WTC11 (cell line): ENCODE data around the gene AIF1. TPM values are rescaled to one million over a fixed set of nuclear protein-coding genes. Genes with fewer than 3 reads are reported as not detected.

Experiments used
- ATAC-seq: fragments of 200-7000 bp; cut with Tn5 transposase; 2 replicates; pipeline ENCODE4 v1.10.0; 2021; ENCODE audit warnings: mild to moderate bottlenecking, moderate library complexity
- CTCF ChIA-PET: fragments of 300-600 bp; sonication (Branson Sonifier 250); formaldehyde crosslinking; loops from one replicate; lab custom pipeline; 2021; ENCODE audit warnings: antibody characterized with exemption; lab: Charles Lee
- POLR2A ChIA-PET: fragments of 350-600 bp; sonication (Branson Sonifier 250); formaldehyde crosslinking; loops from one replicate; lab custom pipeline; 2021; ENCODE audit warnings: antibody characterized with exemption; lab: Charles Lee
- DNase-seq: peaks from one replicate; pipeline ENCODE4 v3.0.0; 2021; ENCODE audit warnings: low spot score
- H3K27ac Mint-ChIP-seq: 2 replicates; pipeline ENCODE4 v1.8.0; 2021; ENCODE audit warnings: mixed read lengths
- H3K27me3 Mint-ChIP-seq: 2 replicates; pipeline ENCODE4 v1.8.0; 2021; ENCODE audit warnings: low read depth, mild to moderate bottlenecking, moderate library complexity, mixed read lengths
- H3K36me3 Mint-ChIP-seq: 2 replicates; pipeline ENCODE4 v1.8.0; 2021; ENCODE audit warnings: mixed read lengths
- H3K4me1 Mint-ChIP-seq: 2 replicates; pipeline ENCODE4 v1.8.0; 2022; ENCODE audit warnings: mixed read lengths
- H3K4me3 Mint-ChIP-seq: 2 replicates; pipeline ENCODE4 v1.8.0; 2021; ENCODE audit warnings: mild to moderate bottlenecking, moderate library complexity, mixed read lengths
- H3K9me3 Mint-ChIP-seq: 2 replicates; pipeline ENCODE4 v1.8.0; 2021; ENCODE audit warnings: mixed read lengths
- ATF3 ChIP-seq: sonication (generic); formaldehyde crosslinking; conservative IDR thresholded peaks from 2 replicates; pipeline ENCODE4 v1.8.1; 2022; ENCODE audit warnings: mild to moderate bottlenecking, missing genetic modification reagents
- EMX1 ChIP-seq: fragments of 250-450 bp; sonication (Bioruptor Pico); IDR thresholded peaks from 2 replicates; pipeline ENCODE4 v1.8.0; 2021; ENCODE audit warnings: mild to moderate bottlenecking
- GRHL2 ChIP-seq: fragments of 250-450 bp; sonication (Bioruptor Pico); IDR thresholded peaks from 2 replicates; pipeline ENCODE4 v1.8.0; 2022; ENCODE audit warnings: mild to moderate bottlenecking, moderate library complexity; ENCODE audit not compliant: insufficient replicate concordance, severe bottlenecking
- IRF1 ChIP-seq: sonication (generic); formaldehyde crosslinking; IDR thresholded peaks from 2 replicates; pipeline ENCODE4 v1.8.0; 2023; ENCODE audit warnings: missing genetic modification reagents
- JUN ChIP-seq: sonication (generic); formaldehyde crosslinking; IDR thresholded peaks from 2 replicates; pipeline ENCODE4 v1.8.0; 2023; ENCODE audit warnings: mild to moderate bottlenecking, missing genetic modification reagents
- MLX ChIP-seq: sonication (generic); formaldehyde crosslinking; IDR thresholded peaks from 2 replicates; pipeline ENCODE4 v1.8.1; 2023; ENCODE audit warnings: mild to moderate bottlenecking, missing genetic modification reagents, moderate library complexity
- MXD4 ChIP-seq: fragments of 250-450 bp; sonication (Bioruptor Pico); IDR thresholded peaks from 2 replicates; pipeline ENCODE4 v1.8.0; 2021; ENCODE audit warnings: mild to moderate bottlenecking, moderate library complexity, borderline replicate concordance
- NFYB ChIP-seq: sonication (generic); formaldehyde crosslinking; conservative IDR thresholded peaks from 2 replicates; pipeline ENCODE4 v1.8.0; 2022; ENCODE audit warnings: low read depth, missing genetic modification reagents
- RELA ChIP-seq: sonication (generic); formaldehyde crosslinking; IDR thresholded peaks from 2 replicates; pipeline ENCODE4 v1.8.1; 2022; ENCODE audit warnings: missing genetic modification reagents, mild to moderate bottlenecking, borderline replicate concordance
- SMAD4 ChIP-seq: sonication (generic); formaldehyde crosslinking; IDR thresholded peaks from 2 replicates; pipeline ENCODE4 v1.8.0; 2022; ENCODE audit warnings: mild to moderate bottlenecking, missing genetic modification reagents
- STAT6 ChIP-seq: sonication (generic); formaldehyde crosslinking; conservative IDR thresholded peaks from 2 replicates; pipeline ENCODE4 v1.8.1; 2023; ENCODE audit warnings: mild to moderate bottlenecking, low read depth, missing genetic modification reagents, moderate library complexity
- TCF7 ChIP-seq: sonication (generic); formaldehyde crosslinking; IDR thresholded peaks from 2 replicates; pipeline ENCODE4 v1.8.0; 2022; ENCODE audit warnings: mild to moderate bottlenecking, low read depth, missing genetic modification reagents, moderate library complexity
- TP53 ChIP-seq: sonication (generic); formaldehyde crosslinking; IDR thresholded peaks from 2 replicates; pipeline ENCODE4 v1.8.1; 2023; ENCODE audit warnings: mild to moderate bottlenecking, missing genetic modification reagents
- USF1 ChIP-seq: sonication (generic); formaldehyde crosslinking; IDR thresholded peaks from 2 replicates; pipeline ENCODE4 v1.8.0; 2022; ENCODE audit warnings: mild to moderate bottlenecking, missing genetic modification reagents
- ZNF423 ChIP-seq: fragments of 250-450 bp; sonication (Bioruptor Pico); IDR thresholded peaks from 2 replicates; pipeline ENCODE4 v2.1.2; 2022; ENCODE audit warnings: mild to moderate bottlenecking, moderate library complexity
- ZNF425 ChIP-seq: fragments of 250-450 bp; sonication (Bioruptor Pico); conservative IDR thresholded peaks from 2 replicates; pipeline ENCODE4 v1.9.0; 2021; ENCODE audit warnings: mild to moderate bottlenecking
- total RNA-seq: library from RNA; stranded (reverse); gene quantifications from 3 replicates; pipeline ENCODE4 v1.2.3, GENCODE V29; 2021
- TF ChIP-seq, protein P1 (sequence below): sonication (generic); formaldehyde crosslinking; IDR thresholded peaks from 2 replicates; pipeline ENCODE4 v1.8.1; 2023; ENCODE audit warnings: mild to moderate bottlenecking, missing genetic modification reagents
- TF ChIP-seq, protein P2 (sequence below): sonication (generic); formaldehyde crosslinking; IDR thresholded peaks from 2 replicates; pipeline ENCODE4 v1.8.0; 2022; ENCODE audit warnings: mild to moderate bottlenecking, missing genetic modification reagents
- TF ChIP-seq, protein P3 (sequence below): sonication (generic); formaldehyde crosslinking; IDR thresholded peaks from 2 replicates; pipeline ENCODE4 v1.8.1; 2023; ENCODE audit warnings: mild to moderate bottlenecking, missing genetic modification reagents, borderline replicate concordance

The AIF1 gene
- total RNA-seq, 1 experiment from 2014 or later: 5.4 TPM

DNA sequence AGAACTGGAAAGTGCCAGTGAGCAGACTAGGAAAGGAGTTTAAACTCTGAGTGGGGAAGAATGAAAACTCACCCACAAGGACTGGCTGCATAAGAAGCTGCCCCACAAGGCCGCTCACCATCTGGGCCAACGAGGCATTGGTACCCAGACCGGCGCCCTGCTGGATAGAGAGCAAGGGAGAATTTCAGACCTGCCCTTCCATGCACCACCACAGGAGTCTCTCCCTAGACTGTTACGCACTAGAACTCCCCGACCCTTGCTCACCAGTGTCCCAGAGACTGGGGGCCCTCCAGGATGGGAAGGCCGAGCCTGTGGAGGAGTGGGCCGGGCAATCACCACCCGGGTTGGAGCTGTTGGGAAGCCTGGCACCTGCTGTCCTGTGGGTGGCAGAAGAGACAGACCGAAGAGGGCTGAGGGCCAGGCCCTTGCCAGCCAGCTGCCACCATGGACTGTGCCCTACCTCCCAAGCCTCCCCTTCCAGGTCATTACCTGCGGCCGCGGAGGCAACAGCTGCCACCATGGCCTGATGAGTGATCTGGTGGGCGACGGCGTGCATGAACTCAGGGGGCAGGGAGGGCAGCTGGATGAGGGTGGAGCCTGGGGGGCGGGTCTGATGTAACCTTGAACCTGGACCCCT lies 28.9 kb downstream of the AIF1 start (continued):
- TF ChIP-seq MLX (CRISPR knock-in tag): no peak
- no peak for TF ChIP-seq STAT6 (CRISPR knock-in tag)
- no peak for TF ChIP-seq IRF1 (CRISPR knock-in tag)
- TF ChIP-seq USF1 (CRISPR knock-in tag): no peak
- TF ChIP-seq, protein P1, sequence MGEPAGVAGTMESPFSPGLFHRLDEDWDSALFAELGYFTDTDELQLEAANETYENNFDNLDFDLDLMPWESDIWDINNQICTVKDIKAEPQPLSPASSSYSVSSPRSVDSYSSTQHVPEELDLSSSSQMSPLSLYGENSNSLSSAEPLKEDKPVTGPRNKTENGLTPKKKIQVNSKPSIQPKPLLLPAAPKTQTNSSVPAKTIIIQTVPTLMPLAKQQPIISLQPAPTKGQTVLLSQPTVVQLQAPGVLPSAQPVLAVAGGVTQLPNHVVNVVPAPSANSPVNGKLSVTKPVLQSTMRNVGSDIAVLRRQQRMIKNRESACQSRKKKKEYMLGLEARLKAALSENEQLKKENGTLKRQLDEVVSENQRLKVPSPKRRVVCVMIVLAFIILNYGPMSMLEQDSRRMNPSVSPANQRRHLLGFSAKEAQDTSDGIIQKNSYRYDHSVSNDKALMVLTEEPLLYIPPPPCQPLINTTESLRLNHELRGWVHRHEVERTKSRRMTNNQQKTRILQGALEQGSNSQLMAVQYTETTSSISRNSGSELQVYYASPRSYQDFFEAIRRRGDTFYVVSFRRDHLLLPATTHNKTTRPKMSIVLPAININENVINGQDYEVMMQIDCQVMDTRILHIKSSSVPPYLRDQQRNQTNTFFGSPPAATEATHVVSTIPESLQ (CRISPR knock-in tag): no peak
- no peak for TF ChIP-seq GRHL2
- no peak for TF ChIP-seq TP53
- TF ChIP-seq, protein P2, sequence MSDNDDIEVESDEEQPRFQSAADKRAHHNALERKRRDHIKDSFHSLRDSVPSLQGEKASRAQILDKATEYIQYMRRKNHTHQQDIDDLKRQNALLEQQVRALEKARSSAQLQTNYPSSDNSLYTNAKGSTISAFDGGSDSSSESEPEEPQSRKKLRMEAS (CRISPR knock-in tag): no peak

DNA sequence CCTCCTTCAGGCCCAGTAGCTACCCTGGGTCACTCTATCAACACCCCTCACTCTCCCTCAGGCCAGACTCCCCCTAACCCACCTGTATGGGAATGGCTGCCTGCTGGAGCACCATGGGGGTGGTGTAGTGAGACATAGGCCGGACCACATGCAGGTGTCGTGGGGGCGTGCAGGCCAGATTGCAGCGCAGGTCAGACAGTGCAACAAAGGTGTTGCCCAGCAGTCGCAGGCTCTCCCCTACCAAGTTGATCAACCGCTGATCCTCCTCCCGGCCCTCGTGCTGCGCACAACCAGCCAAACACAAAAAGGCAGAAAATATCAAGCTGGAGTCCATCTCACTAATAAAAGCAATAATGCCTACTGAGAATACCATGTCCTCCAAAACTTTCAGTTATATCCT lies 30.3 kb downstream of the AIF1 start:
- ChIA-PET CTCF (no interaction called here), POLR2A (no interaction called here)
- DNase-seq (no peak), ATAC-seq (no peak)
- H3K27me3 Mint-ChIP-seq: no peaks in the 10 kb centered on the region
- peaks cover 3% of the 10 kb centered on the region; the same call in 1 of the 2 replicates for H3K4me1 Mint-ChIP-seq
- no peak overlapping the region for H3K4me3 Mint-ChIP-seq
- H3K9me3 Mint-ChIP-seq: no peaks in the 10 kb centered on the region
- H3K36me3 Mint-ChIP-seq: peaks cover 81% of the 10 kb centered on the region
- no peak overlapping the region for H3K27ac Mint-ChIP-seq
- TF ChIP-seq ZNF425 (CRISPR knock-in tag): no peak
- no peak for TF ChIP-seq ZNF423 (CRISPR knock-in tag)
- no peak for TF ChIP-seq TCF7
- TF ChIP-seq ATF3: no peak
- TF ChIP-seq MXD4 (CRISPR knock-in tag): no peak
- no peak for TF ChIP-seq NFYB (CRISPR knock-in tag)
- TF ChIP-seq SMAD4 (CRISPR knock-in tag): no peak
- no peak for TF ChIP-seq RELA
- no peak for TF ChIP-seq IRF1 (CRISPR knock-in tag)
- no peak for TF ChIP-seq JUN (CRISPR knock-in tag)
- TF ChIP-seq, protein P3, sequence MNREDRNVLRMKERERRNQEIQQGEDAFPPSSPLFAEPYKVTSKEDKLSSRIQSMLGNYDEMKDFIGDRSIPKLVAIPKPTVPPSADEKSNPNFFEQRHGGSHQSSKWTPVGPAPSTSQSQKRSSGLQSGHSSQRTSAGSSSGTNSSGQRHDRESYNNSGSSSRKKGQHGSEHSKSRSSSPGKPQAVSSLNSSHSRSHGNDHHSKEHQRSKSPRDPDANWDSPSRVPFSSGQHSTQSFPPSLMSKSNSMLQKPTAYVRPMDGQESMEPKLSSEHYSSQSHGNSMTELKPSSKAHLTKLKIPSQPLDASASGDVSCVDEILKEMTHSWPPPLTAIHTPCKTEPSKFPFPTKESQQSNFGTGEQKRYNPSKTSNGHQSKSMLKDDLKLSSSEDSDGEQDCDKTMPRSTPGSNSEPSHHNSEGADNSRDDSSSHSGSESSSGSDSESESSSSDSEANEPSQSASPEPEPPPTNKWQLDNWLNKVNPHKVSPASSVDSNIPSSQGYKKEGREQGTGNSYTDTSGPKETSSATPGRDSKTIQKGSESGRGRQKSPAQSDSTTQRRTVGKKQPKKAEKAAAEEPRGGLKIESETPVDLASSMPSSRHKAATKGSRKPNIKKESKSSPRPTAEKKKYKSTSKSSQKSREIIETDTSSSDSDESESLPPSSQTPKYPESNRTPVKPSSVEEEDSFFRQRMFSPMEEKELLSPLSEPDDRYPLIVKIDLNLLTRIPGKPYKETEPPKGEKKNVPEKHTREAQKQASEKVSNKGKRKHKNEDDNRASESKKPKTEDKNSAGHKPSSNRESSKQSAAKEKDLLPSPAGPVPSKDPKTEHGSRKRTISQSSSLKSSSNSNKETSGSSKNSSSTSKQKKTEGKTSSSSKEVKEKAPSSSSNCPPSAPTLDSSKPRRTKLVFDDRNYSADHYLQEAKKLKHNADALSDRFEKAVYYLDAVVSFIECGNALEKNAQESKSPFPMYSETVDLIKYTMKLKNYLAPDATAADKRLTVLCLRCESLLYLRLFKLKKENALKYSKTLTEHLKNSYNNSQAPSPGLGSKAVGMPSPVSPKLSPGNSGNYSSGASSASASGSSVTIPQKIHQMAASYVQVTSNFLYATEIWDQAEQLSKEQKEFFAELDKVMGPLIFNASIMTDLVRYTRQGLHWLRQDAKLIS (CRISPR knock-in tag): no peak
- no peak for TF ChIP-seq EMX1 (CRISPR knock-in tag)
